MM.1S (cell line): ENCODE data around the gene CIZ1.

Experiments used
- DNase-seq: peaks from one replicate; pipeline ENCODE4 v3.0.0-alpha.2; 2015
- H2AFZ ChIP-seq: fragments of 300-600 bp; sonication (generic); 2 replicates; pipeline ENCODE4 v1.6.0; 2016; ENCODE audit warnings: antibody characterized with exemption, low read length
- H3F3A ChIP-seq: fragments of 300-600 bp; sonication (generic); 2 replicates; pipeline ENCODE4 v1.6.1; 2016; ENCODE audit warnings: mild to moderate bottlenecking, antibody characterized with exemption, low read length, moderate library complexity, mixed read lengths; ENCODE audit not compliant: insufficient read depth
- H3K27ac ChIP-seq: fragments of 300-600 bp; sonication (generic); 2 replicates; pipeline ENCODE4 v1.5.1; 2016; ENCODE audit warnings: mild to moderate bottlenecking, low read length
- H3K27me3 ChIP-seq: fragments of 300-600 bp; sonication (generic); replicated peaks from 2 replicates; pipeline ENCODE4 v1.6.0; 2016; ENCODE audit warnings: low read length; ENCODE audit not compliant: insufficient read depth
- H3K36me3 ChIP-seq: fragments of 300-600 bp; sonication (generic); replicated peaks from 2 replicates; pipeline ENCODE4 v1.6.1; 2016; ENCODE audit warnings: mild to moderate bottlenecking, low read length, mixed read lengths; ENCODE audit not compliant: insufficient read depth
- H3K4me1 ChIP-seq: fragments of 300-600 bp; sonication (generic); 2 replicates; pipeline ENCODE4 v1.6.1; 2016; ENCODE audit warnings: low read length, mixed read lengths
- H3K4me2 ChIP-seq: fragments of 300-600 bp; sonication (generic); 2 replicates; pipeline ENCODE4 v1.6.0; 2016; ENCODE audit warnings: low read depth, low read length
- H3K4me3 ChIP-seq: fragments of 300-600 bp; sonication (generic); 2 replicates; pipeline ENCODE4 v1.5.1; 2016; ENCODE audit warnings: low read length, mixed read lengths
- H3K79me2 ChIP-seq: fragments of 300-600 bp; sonication (generic); 2 replicates; pipeline ENCODE4 v1.6.1; 2016; ENCODE audit warnings: mixed run types, low read length, mixed read lengths
- H3K9ac ChIP-seq: fragments of 300-600 bp; sonication (generic); 2 replicates; pipeline ENCODE4 v1.6.1; 2016; ENCODE audit warnings: low read length, mixed read lengths
- H3K9me2 ChIP-seq: fragments of 300-600 bp; sonication (generic); replicated peaks from 2 replicates; pipeline ENCODE4 v1.6.1; 2016; ENCODE audit warnings: mild to moderate bottlenecking, low read length, mixed read lengths; ENCODE audit not compliant: insufficient read depth
- H3K9me3 ChIP-seq: fragments of 300-600 bp; sonication (generic); replicated peaks from 2 replicates; pipeline ENCODE4 v1.6.1; 2016; ENCODE audit warnings: mild to moderate bottlenecking, low read length, mixed read lengths; ENCODE audit not compliant: insufficient read depth
- H4K20me1 ChIP-seq: fragments of 300-600 bp; sonication (generic); 2 replicates; pipeline ENCODE4 v1.6.1; 2016; ENCODE audit warnings: mild to moderate bottlenecking, low read length, moderate library complexity, mixed read lengths; ENCODE audit not compliant: insufficient read depth
- CTCF ChIP-seq: fragments of 300-600 bp; sonication (generic); IDR thresholded peaks from 2 replicates; pipeline ENCODE4 v1.5.1; 2016; ENCODE audit warnings: antibody characterized with exemption, low read length, mixed read lengths
- EZH2 ChIP-seq: fragments of 300-600 bp; sonication (generic); optimal IDR thresholded peaks from 2 replicates; pipeline ENCODE3; 2017; ENCODE audit warnings: low read depth, mild to moderate bottlenecking, antibody characterized with exemption, low read length, mixed read lengths
- EZH2phosphoT487 ChIP-seq: fragments of 300-600 bp; sonication (generic); IDR thresholded peaks from 2 replicates; pipeline ENCODE4 v1.6.1; 2018; ENCODE audit warnings: antibody characterized with exemption, low read length

The CIZ1 gene

GRCh38 chr9:128191406-128192046 lies at the start of gene CIZ1:
Gene CIZ1 (minus strand): TSS chr9:128191572. CDS start chr9:128190857, 715 bp downstream.
- H3K4me2 ChIP-seq, result peak within 1 kb of the TSS; percentile 91
- peaks cover 6% of the 10 kb centered on the region; the same call in 1 of the 2 replicates for H3K4me1 ChIP-seq
- H2AFZ ChIP-seq, result peak within 1 kb of the TSS; percentile 99
- peak; percentile 86 for DNase-seq
- no peaks in the 10 kb centered on the region for H3K27me3 ChIP-seq
- H3K36me3 ChIP-seq, result no peaks in the 10 kb centered on the region
- TF ChIP-seq EZH2 (no peak), EZH2phosphoT487 (no peak), CTCF (peak; percentile 66)
- peak within 1 kb of the TSS; percentile 75 for H3K9ac ChIP-seq
- H3K9me3 ChIP-seq, result no peaks in the 10 kb centered on the region
- peaks cover 8% of the 10 kb centered on the region; the same call in 1 of the 2 replicates for H3F3A ChIP-seq
- H4K20me1 ChIP-seq, result no peaks in the 10 kb centered on the region
- peak within 1 kb of the TSS; percentile 66 for H3K4me3 ChIP-seq
- H3K27ac ChIP-seq, result peak within 1 kb of the TSS; percentile 1; the same call in 1 of the 2 replicates
- peaks cover 17% of the 10 kb centered on the region for H3K79me2 ChIP-seq
- H3K9me2 ChIP-seq, result no peaks in the 10 kb centered on the region

GRCh38 chr9:128233817-128234406 lies 42.5 kb upstream of the CIZ1 start:
- Histone ChIP-seq H3F3A (no peaks in the 10 kb centered on the region), H3K4me3 (no peak overlapping the region), H3K9me2 (no peaks in the 10 kb centered on the region), H3K27ac (no peak overlapping the region), H3K4me1 (no peaks in the 10 kb centered on the region), H3K36me3 (no peaks in the 10 kb centered on the region), H3K27me3 (peaks cover 56% of the 10 kb centered on the region), H4K20me1 (no peaks in the 10 kb centered on the region), H3K9me3 (no peaks in the 10 kb centered on the region), H3K79me2 (no peaks in the 10 kb centered on the region), H3K9ac (no peak overlapping the region), H3K4me2 (no peak overlapping the region), H2AFZ (no peak overlapping the region)
- DNase-seq, result no peak
- TF ChIP-seq CTCF (no peak), EZH2 (no peak)

GRCh38 chr9:128232528-128233428 lies 41.4 kb upstream of the CIZ1 start:
- no peak overlapping the region for H3K27ac ChIP-seq
- no peaks in the 10 kb centered on the region for H4K20me1 ChIP-seq
- no peaks in the 10 kb centered on the region for H3K9me2 ChIP-seq
- H3K79me2 ChIP-seq, result no peaks in the 10 kb centered on the region
- H3K4me3 ChIP-seq, result no peak overlapping the region
- H3F3A ChIP-seq, result no peaks in the 10 kb centered on the region
- H3K9ac ChIP-seq, result no peak overlapping the region
- DNase-seq, result no peak
- H3K4me2 ChIP-seq, result no peak overlapping the region
- peaks cover 57% of the 10 kb centered on the region for H3K27me3 ChIP-seq
- H3K36me3 ChIP-seq, result no peaks in the 10 kb centered on the region
- no peaks in the 10 kb centered on the region for H3K4me1 ChIP-seq
- TF ChIP-seq EZH2, result no peak
- no peak for TF ChIP-seq EZH2phosphoT487
- no peak for TF ChIP-seq CTCF
- H3K9me3 ChIP-seq, result no peaks in the 10 kb centered on the region
- no peak overlapping the region for H2AFZ ChIP-seq
